Adrenal gland (tissue), 19 donors: Measurements from ENCODE around the gene EIF4E1B. TPM values are rescaled to one million over a fixed set of nuclear protein-coding genes. Genes with fewer than 3 reads are reported as not detected.

Experiments
- DNase-seq, 7 donors: peaks; one replicate each; pipeline ENCODE4 v3.0.0-alpha.2; 2019 to 2020
- H3K27ac ChIP-seq, 5 donors: fragments of 200-600 bp; sonication (generic) in 4 of 5; 1 replicate in 3 of 5; 2 replicates in 2 of 5; pipeline versions ENCODE4 v1.5.1 to v1.8.0; 2016 to 2020; ENCODE audit warnings: mild to moderate bottlenecking in 1 of 5
- H3K27me3 ChIP-seq: fragments of 200-600 bp; 2 replicates; pipeline ENCODE4 v1.8.0; 2021
- H3K36me3 ChIP-seq, 2 donors: fragments of 200-600 bp; replicated peaks in 1 of 2; 1 replicate in 1 of 2; 2 replicates in 1 of 2; pipeline versions ENCODE4 v1.5.1 to v1.8.0; 2018 to 2022
- H3K4me1 ChIP-seq, 2 donors: fragments of 200-600 bp; replicated peaks in 1 of 2; 1 replicate in 1 of 2; 2 replicates in 1 of 2; pipeline versions ENCODE4 v1.5.1 to v1.8.0; 2018 to 2021
- H3K4me3 ChIP-seq, 4 donors: fragments of 200-600 bp; sonication (generic) in 3 of 4; one replicate each; pipeline ENCODE4 v1.5.1; 2016 to 2018
- H3K9me3 ChIP-seq, 3 donors: fragments of 200-600 bp; sonication (generic) in 1 of 3; replicated peaks in 1 of 3; 1 replicate in 2 of 3; 2 replicates in 1 of 3; pipeline versions ENCODE4 v1.5.1 to v1.8.0; 2016 to 2021
- POLR2A ChIP-seq, 2 donors: fragments of 450-650 bp; IDR thresholded peaks; one replicate each; pipeline ENCODE4 v1.6.1; 2017; ENCODE audit warnings: antibody characterized with exemption in 2 of 2, mild to moderate bottlenecking in 2 of 2, moderate library complexity in 1 of 2
- WGBS, 4 donors: extraction: QIAGEN DNeasy Blood & Tissue Kit in 2 of 4; methylation state at CpG; one replicate each; pipeline versions ENCODE4 v1.1.5 to v1.1.7; 2013 to 2017; 5-methylcytosine and 5-hydroxymethylcytosine counted together
- intact Hi-C, 2 donors: fragments of 100-400 bp; cut with DNase I; formaldehyde crosslinking; loops; one replicate each; pipeline versions ENCODE4 v1.14.1 to v1.15.0; 2022 to 2023
- long read RNA-seq, 10 donors: library from polyadenylated mRNA in 3 of 10; unstranded in 2 of 10; stranded (forward) in 1 of 10; transcript quantifications; one replicate each; pipeline ENCODE4 v2.0.0 and lab custom pipeline, GENCODE V29; 2021 to 2026
- polyA plus RNA-seq, 3 donors: library from polyadenylated mRNA; stranded (reverse); fragments of 200-250 nt in 2 of 3; fragments of 350-450 nt in 1 of 3; fragmentation: Illumina TruSeq in 1 of 3; extraction: RNeasy Lipid Tissue Mini Kit (QIAGEN cat#74804) in 1 of 3; gene quantifications; one replicate each; pipeline ENCODE4 v1.2.3, GENCODE V29; 2013 to 2014
- total RNA-seq, 9 donors: library from RNA; depleted of rRNA in 4 of 9; stranded (reverse); fragments of >200 nt in 4 of 9; fragments of 120-200 nt in 1 of 9; fragmentation: NEBNext Ultra II Directional in 1 of 9; extraction: Animal tissue kit (Norgen Biotek cat#: 25700) in 1 of 9; gene quantifications; one replicate each; pipeline versions ENCODE4 v1.1.0 to v1.2.4, GENCODE V29; 2013 to 2023
- TF ChIP-seq, protein P1 (sequence below), 6 experiments: fragments of 450-650 bp in 4 of 6; fragments of 200-600 bp in 2 of 6; sonication (generic) in 1 of 6; IDR thresholded peaks; 1 replicate in 5 of 6; 2 replicates in 1 of 6; pipeline versions ENCODE4 v1.5.1 to v1.8.0; 2016 to 2021; ENCODE audit warnings: antibody characterized with exemption in 6 of 6, mild to moderate bottlenecking in 2 of 6, moderate library complexity in 1 of 6
- donor health status: healthy with polysubstance abuse.
- donor health status: Bipolar disorder and iron deficiency.
- donor health status: DM: yes; HTN: yes; CAD: no.
- donor health status: DM: no; HTN: no; CAD: no.
- donor health status: DM: no; HTN: no; CAD: no.
- donor health status: DM: yes; HTN: yes; CAD: no.

Gene EIF4E1B, protein sequence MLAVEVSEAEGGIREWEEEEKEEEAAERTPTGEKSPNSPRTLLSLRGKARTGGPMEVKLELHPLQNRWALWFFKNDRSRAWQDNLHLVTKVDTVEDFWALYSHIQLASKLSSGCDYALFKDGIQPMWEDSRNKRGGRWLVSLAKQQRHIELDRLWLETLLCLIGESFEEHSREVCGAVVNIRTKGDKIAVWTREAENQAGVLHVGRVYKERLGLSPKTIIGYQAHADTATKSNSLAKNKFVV
- total RNA-seq (under 1 TPM in 2 of 9 donors, not detected in 7; 0.28 to 0.44 TPM), polyA plus RNA-seq (under 1 TPM; 0.24 to 0.37 (median 0.24) TPM)
- long read RNA-seq, donor 1, result 0 reads
- long read RNA-seq, donor 2, result 0 reads
- long read RNA-seq, donor 3, result 0 reads
- long read RNA-seq, donor 4, result 0 reads
- long read RNA-seq, donor 5, result 0 reads
- long read RNA-seq, donor 6, result 0 reads
- long read RNA-seq, donor 7, result 0 reads
- long read RNA-seq, donor 8, result 0 reads
- long read RNA-seq, donor 9, result 0 reads
- long read RNA-seq, donor 10, result 0 reads

DNA sequence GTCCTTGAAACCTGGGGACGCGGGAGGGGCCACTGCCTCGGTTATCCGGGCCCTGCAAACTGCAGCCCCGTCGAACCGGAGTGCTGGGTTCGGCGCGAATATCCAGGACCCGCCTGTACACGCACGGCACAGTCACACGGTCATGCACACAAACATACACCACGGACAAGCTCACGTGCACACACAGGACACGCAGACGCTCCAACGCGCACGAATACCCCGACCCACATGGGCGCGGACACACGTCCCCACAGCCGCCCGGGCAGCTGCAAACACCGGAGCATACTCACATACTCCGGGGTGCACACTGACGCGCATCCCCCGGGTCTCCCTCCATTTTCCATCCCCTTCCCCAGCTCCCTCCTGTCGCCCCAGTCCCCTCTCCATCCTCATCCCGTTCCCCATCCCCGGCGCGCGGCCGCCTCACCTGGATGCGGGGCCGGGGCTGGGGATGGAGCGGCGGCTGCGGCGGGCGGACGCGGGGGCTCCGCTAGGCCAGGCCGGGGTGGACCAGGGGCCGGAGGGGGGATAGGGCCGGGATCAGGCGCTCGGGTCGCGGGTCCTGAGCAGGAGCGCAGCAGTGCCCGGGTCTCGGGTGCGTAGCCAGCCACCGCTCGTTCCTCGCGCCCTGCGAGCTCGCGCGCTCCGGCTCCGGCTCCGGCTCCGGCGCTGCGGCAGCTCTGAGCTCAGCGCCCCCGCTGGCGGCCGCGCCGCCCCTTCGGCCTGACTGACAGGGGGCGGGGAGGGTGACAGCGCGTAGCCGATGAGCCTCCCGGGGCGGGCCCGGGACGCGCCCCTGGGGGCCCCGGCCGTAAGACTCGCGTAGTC, at the start of gene EIF4E1B, which contains the start of gene SNCB:
Gene EIF4E1B, plus strand, starts transcription at position 823 of the 828 bp plus-strand sequence. CDS start 12,113 bp downstream, outside the sequence.
Gene SNCB, minus strand, starts transcription at position 682 of the 828 bp plus-strand sequence. CDS start 880 bp downstream, outside the sequence.
- peaks cover 35% of the 10 kb centered on the region for H3K27me3 ChIP-seq

DNA sequence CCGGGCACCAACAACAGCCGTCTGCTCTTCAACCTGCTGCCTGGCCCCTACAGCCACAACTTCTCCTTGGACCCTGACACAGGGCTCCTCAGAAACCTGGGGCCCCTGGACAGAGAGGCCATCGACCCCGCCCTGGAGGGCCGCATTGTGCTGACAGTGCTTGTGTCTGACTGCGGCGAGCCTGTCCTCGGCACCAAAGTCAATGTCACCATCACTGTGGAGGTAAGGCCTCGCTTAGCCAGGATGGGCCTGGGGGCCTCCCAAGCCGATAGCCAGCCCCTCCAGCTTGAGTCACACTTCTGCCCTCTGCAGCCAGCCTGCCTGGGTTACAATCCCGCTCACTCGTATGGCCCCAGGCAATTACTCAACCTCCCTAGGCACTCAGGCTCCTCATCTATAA, 49.1 kb upstream of the EIF4E1B start:
- 91 to 95% (median 92%) methylated on average over 4 to 12 of the region's 12 CpGs for WGBS, 4 donors
- Histone ChIP-seq H3K9me3 (no peaks in the 10 kb centered on the region), H3K4me3 (no peak overlapping the region), H3K4me1 (no peaks in the 10 kb centered on the region), H3K27ac (no peak overlapping the region), H3K36me3 (no peaks in the 10 kb centered on the region), H3K27me3 (no peaks in the 10 kb centered on the region)
- intact Hi-C loops, result no loop called here
- no peak for DNase-seq
- TF ChIP-seq, protein P1, sequence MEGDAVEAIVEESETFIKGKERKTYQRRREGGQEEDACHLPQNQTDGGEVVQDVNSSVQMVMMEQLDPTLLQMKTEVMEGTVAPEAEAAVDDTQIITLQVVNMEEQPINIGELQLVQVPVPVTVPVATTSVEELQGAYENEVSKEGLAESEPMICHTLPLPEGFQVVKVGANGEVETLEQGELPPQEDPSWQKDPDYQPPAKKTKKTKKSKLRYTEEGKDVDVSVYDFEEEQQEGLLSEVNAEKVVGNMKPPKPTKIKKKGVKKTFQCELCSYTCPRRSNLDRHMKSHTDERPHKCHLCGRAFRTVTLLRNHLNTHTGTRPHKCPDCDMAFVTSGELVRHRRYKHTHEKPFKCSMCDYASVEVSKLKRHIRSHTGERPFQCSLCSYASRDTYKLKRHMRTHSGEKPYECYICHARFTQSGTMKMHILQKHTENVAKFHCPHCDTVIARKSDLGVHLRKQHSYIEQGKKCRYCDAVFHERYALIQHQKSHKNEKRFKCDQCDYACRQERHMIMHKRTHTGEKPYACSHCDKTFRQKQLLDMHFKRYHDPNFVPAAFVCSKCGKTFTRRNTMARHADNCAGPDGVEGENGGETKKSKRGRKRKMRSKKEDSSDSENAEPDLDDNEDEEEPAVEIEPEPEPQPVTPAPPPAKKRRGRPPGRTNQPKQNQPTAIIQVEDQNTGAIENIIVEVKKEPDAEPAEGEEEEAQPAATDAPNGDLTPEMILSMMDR (IDR thresholded peaks at IDR 0.05), result no peak
- no peak for TF ChIP-seq POLR2A (IDR thresholded peaks at IDR 0.05)

More for the DNA sequence above, at the start of gene EIF4E1B, which contains the start of gene SNCB:
- Histone ChIP-seq H3K4me1 (peaks cover 8 to 16% of the 10 kb centered on the region in 2 donors), H3K27ac (peak within 1 kb of the TSS in 1 of 5 donors; percentile 48), H3K9me3 (no peaks in the 10 kb centered on the region), H3K4me3 (peak within 1 kb of the TSS in 1 of 4 donors; percentile 51), H3K36me3 (no peaks in the 10 kb centered on the region)
- peak in 2 of 7 donors; percentile 28 to 70 for DNase-seq
- intact Hi-C loops, result no loop called here
- WGBS, 4 donors, result 0 to 3% (median 2%) methylated on average over 25 to 94 of the region's 94 CpGs
- TF ChIP-seq POLR2A (IDR thresholded peaks at IDR 0.05), result peak in 1 of 2 donors; percentile 17
- TF ChIP-seq, protein P1 (IDR thresholded peaks at IDR 0.05), result no peak

DNA sequence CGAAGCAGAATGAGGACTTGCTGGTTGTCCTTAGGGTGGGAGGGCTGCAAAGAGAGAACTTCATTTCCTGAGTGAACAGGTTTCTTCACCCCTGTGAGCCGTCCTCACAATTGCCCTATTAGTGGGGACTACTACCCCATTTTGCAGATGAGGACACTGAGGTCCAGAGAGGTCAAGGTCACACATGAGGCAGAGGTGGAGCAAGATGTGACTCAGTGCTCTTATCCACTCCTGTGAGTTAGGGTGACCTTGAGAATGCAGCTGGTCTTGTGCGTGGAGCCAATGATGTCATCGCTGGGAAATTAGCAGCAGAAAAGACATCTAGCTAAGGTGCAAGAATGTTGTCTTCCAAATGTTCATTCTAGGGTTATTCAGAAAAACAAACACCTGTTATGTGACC, 47.4 kb upstream of the EIF4E1B start:
- H3K4me3 ChIP-seq, result no peak overlapping the region
- H3K36me3 ChIP-seq, result no peaks in the 10 kb centered on the region
- WGBS, 4 donors, result 59 to 69% (median 66%) methylated on average over 4 of the region's 4 CpGs
- DNase-seq, result peak; percentile 49 to 74 (median 69)
- no peaks in the 10 kb centered on the region for H3K27me3 ChIP-seq
- no peaks in the 10 kb centered on the region for H3K4me1 ChIP-seq
- no peak overlapping the region for H3K27ac ChIP-seq
- H3K9me3 ChIP-seq, result no peaks in the 10 kb centered on the region
- TF ChIP-seq, protein P1 (IDR thresholded peaks at IDR 0.05), result no peak
- no peak for TF ChIP-seq POLR2A (IDR thresholded peaks at IDR 0.05)
- intact Hi-C loops, result no loop called here

DNA sequence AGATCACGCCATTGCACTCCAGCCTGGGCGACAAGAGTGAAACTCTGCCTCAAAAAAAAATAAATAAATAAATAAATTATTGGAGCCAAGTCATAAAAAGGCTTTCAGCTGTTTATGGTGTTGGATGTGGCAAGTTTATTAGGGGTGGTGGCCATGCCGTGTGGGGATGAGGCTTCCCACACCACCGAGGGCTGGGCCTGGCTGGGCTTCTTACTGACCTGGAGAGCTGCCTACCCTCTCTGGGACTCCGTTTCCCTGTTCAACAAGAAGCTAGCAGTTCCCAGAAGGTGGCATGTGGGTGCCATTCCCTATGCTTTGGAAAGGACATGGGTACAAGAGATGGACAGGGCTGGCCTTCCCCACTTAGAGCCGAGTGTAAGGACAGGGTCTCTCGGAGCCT, 43.1 kb upstream of the EIF4E1B start:
- no peaks in the 10 kb centered on the region for H3K4me1 ChIP-seq
- no peaks in the 10 kb centered on the region for H3K9me3 ChIP-seq
- TF ChIP-seq, protein P1 (IDR thresholded peaks at IDR 0.05), result no peak
- TF ChIP-seq POLR2A (IDR thresholded peaks at IDR 0.05), result no peak
- H3K27me3 ChIP-seq, result no peaks in the 10 kb centered on the region
- no peak overlapping the region for H3K4me3 ChIP-seq
- intact Hi-C loops, result no loop called here
- no peak for DNase-seq
- 86 to 93% (median 92%) methylated on average over 7 of the region's 7 CpGs for WGBS, 4 donors
- H3K36me3 ChIP-seq, result no peaks in the 10 kb centered on the region
- no peak overlapping the region for H3K27ac ChIP-seq
